Tibial artery (tissue), 4 donors: Measurements from ENCODE around the gene PDCL3.

ENCODE experiments used
- DNase-seq, 2 donors: peaks; one replicate each; pipeline ENCODE4 v3.0.0-alpha.2; 2019
- H3K27ac ChIP-seq, 2 donors: fragments of 200-600 bp; sonication (generic) in 1 of 2; 1 replicate in 1 of 2; 2 replicates in 1 of 2; pipeline ENCODE4 v1.5.1; 2018 to 2019; ENCODE audit warnings: mild to moderate bottlenecking in 1 of 2
- H3K27me3 ChIP-seq, 2 donors: fragments of 200-600 bp; sonication (generic) in 1 of 2; one replicate each; pipeline versions ENCODE4 v1.5.1 to v1.6.0; 2016 to 2019
- H3K36me3 ChIP-seq, 3 donors: fragments of 200-600 bp; sonication (generic) in 2 of 3; one replicate each; pipeline ENCODE4 v1.5.1; 2016 to 2019; ENCODE audit warnings: mild to moderate bottlenecking in 2 of 3
- H3K4me1 ChIP-seq, 4 donors: fragments of 200-600 bp; sonication (generic) in 2 of 4; 1 replicate in 3 of 4; 2 replicates in 1 of 4; pipeline ENCODE4 v1.5.1; 2016 to 2019
- H3K4me3 ChIP-seq, 2 donors: fragments of 200-600 bp; sonication (generic) in 1 of 2; 1 replicate in 1 of 2; 2 replicates in 1 of 2; pipeline ENCODE4 v1.5.1; 2018 to 2019; ENCODE audit warnings: mild to moderate bottlenecking in 2 of 2
- H3K9me3 ChIP-seq, 3 donors: fragments of 200-600 bp; sonication (generic) in 1 of 3; one replicate each; pipeline ENCODE4 v1.5.1; 2016 to 2019
- CTCF ChIP-seq, 2 experiments: fragments of 200-600 bp in 1 of 2; fragments of 450-650 bp in 1 of 2; IDR thresholded peaks; one replicate each; pipeline ENCODE4 v1.5.1; 2017 to 2019; ENCODE audit warnings: antibody characterized with exemption in 2 of 2, mild to moderate bottlenecking in 1 of 2, moderate library complexity in 1 of 2
- intact Hi-C: fragments of 100-400 bp; cut with DNase I; formaldehyde crosslinking; loops from one replicate; pipeline ENCODE4 v1.15.0; 2023; ENCODE audit warnings: low total_unique reads

PDCL3 gene

GRCh38 chr2:100616841-100617390, 54.1 kb downstream of the PDCL3 start:
- no peaks in the 10 kb centered on the region for H3K4me1 ChIP-seq
- peaks cover 0 to 10% of the 10 kb centered on the region in 2 donors for H3K27me3 ChIP-seq
- peaks cover 0 to 6% (median 0%) of the 10 kb centered on the region in 3 donors for H3K9me3 ChIP-seq
- intact Hi-C loops = no loop called here
- no peak for DNase-seq
- TF ChIP-seq CTCF (IDR thresholded peaks at IDR 0.05) = no peak
- H3K4me3 ChIP-seq = no peak overlapping the region
- no peak overlapping the region for H3K27ac ChIP-seq
- H3K36me3 ChIP-seq = no peaks in the 10 kb centered on the region

GRCh38 chr2:100619951-100620350, 57.2 kb downstream of the PDCL3 start:
- TF ChIP-seq CTCF (IDR thresholded peaks at IDR 0.05) = no peak
- no peaks in the 10 kb centered on the region for H3K36me3 ChIP-seq
- no peak overlapping the region for H3K27ac ChIP-seq
- H3K9me3 ChIP-seq = peaks cover 0 to 6% (median 0%) of the 10 kb centered on the region in 3 donors
- no peak for DNase-seq
- H3K27me3 ChIP-seq = peaks cover 0 to 3% of the 10 kb centered on the region in 2 donors
- H3K4me1 ChIP-seq = no peaks in the 10 kb centered on the region
- intact Hi-C loops = no loop called here
- no peak overlapping the region for H3K4me3 ChIP-seq

GRCh38 chr2:100620481-100620880, 57.7 kb downstream of the PDCL3 start:
- DNase-seq = no peak
- Histone ChIP-seq H3K27ac (no peak overlapping the region), H3K4me1 (no peaks in the 10 kb centered on the region), H3K36me3 (no peaks in the 10 kb centered on the region), H3K4me3 (no peak overlapping the region), H3K9me3 (peaks cover 0 to 6% (median 0%) of the 10 kb centered on the region in 3 donors), H3K27me3 (peaks cover 0 to 3% of the 10 kb centered on the region in 2 donors)
- intact Hi-C loops = no loop called here
- TF ChIP-seq CTCF (IDR thresholded peaks at IDR 0.05) = no peak

GRCh38 chr2:100621371-100621951, 58.7 kb downstream of the PDCL3 start:
- TF ChIP-seq CTCF (IDR thresholded peaks at IDR 0.05) = no peak
- H3K4me1 ChIP-seq = no peaks in the 10 kb centered on the region
- intact Hi-C loops = no loop called here
- H3K36me3 ChIP-seq = no peaks in the 10 kb centered on the region
- H3K27me3 ChIP-seq = peaks cover 0 to 3% of the 10 kb centered on the region in 2 donors
- DNase-seq = no peak
- no peak overlapping the region for H3K4me3 ChIP-seq
- H3K27ac ChIP-seq = no peak overlapping the region
- H3K9me3 ChIP-seq = peaks cover 0 to 6% (median 0%) of the 10 kb centered on the region in 3 donors

GRCh38 chr2:100623033-100623715, 60.4 kb downstream of the PDCL3 start:
- Histone ChIP-seq H3K4me1 (no peaks in the 10 kb centered on the region), H3K36me3 (no peaks in the 10 kb centered on the region), H3K4me3 (no peak overlapping the region), H3K27ac (no peak overlapping the region), H3K9me3 (peaks cover 0 to 6% (median 0%) of the 10 kb centered on the region in 3 donors), H3K27me3 (peaks cover 0 to 3% of the 10 kb centered on the region in 2 donors)
- no peak for DNase-seq
- no peak for TF ChIP-seq CTCF (IDR thresholded peaks at IDR 0.05)
- intact Hi-C loops = no loop called here
